Upper lobe of left lung (tissue), 6 donors: ENCODE results near the gene NR3C1. TPM values are rescaled to one million over a fixed set of nuclear protein-coding genes. Genes with fewer than 3 reads are reported as not detected.

ENCODE experiments used
- ATAC-seq, 2 donors: fragments of 200-7000 bp; cut with Tn5 transposase; one replicate each; pipeline ENCODE4 v1.9.1; 2022; ENCODE audit warnings: mild to moderate bottlenecking in 2 of 2, moderate library complexity in 2 of 2; ENCODE audit not compliant: low FRiP score in 2 of 2
- DNase-seq, 2 donors: peaks; one replicate each; pipeline ENCODE4 v3.0.0-alpha.2; 2019 to 2020
- H3K27ac ChIP-seq, 4 donors: fragments of 200-600 bp; sonication (generic); one replicate each; pipeline ENCODE4 v1.5.1; 2016 to 2019
- H3K27me3 ChIP-seq, 4 donors: fragments of 200-600 bp; sonication (generic); one replicate each; pipeline ENCODE4 v1.5.1; 2017 to 2019
- H3K36me3 ChIP-seq, 4 donors: fragments of 200-600 bp; sonication (generic); one replicate each; pipeline ENCODE4 v1.5.1; 2016 to 2019
- H3K4me1 ChIP-seq, 4 donors: fragments of 200-600 bp; sonication (generic); one replicate each; pipeline ENCODE4 v1.5.1; 2018 to 2019
- H3K4me3 ChIP-seq, 4 donors: fragments of 200-600 bp; sonication (generic); one replicate each; pipeline ENCODE4 v1.5.1; 2017 to 2019; ENCODE audit warnings: mild to moderate bottlenecking in 2 of 4, moderate library complexity in 1 of 4
- H3K9me3 ChIP-seq, 4 donors: fragments of 200-600 bp; sonication (generic); one replicate each; pipeline ENCODE4 v1.5.1; 2018 to 2019
- EP300 ChIP-seq, 4 donors: sonication (generic); formaldehyde crosslinking; IDR thresholded peaks; one replicate each; pipeline ENCODE4 v1.5.1; 2017; ENCODE audit warnings: antibody characterized with exemption in 4 of 4, control low read depth in 2 of 4
- POLR2A ChIP-seq, 4 donors: fragments of 450-650 bp; IDR thresholded peaks; one replicate each; pipeline ENCODE4 v1.5.1; 2016 to 2017; ENCODE audit warnings: antibody characterized with exemption in 4 of 4, mild to moderate bottlenecking in 2 of 4
- POLR2AphosphoS5 ChIP-seq, 2 donors: sonication (generic); formaldehyde crosslinking; IDR thresholded peaks; one replicate each; pipeline ENCODE4 v1.5.1; 2017; ENCODE audit warnings: antibody characterized with exemption in 2 of 2
- WGBS, 2 donors: methylation state at CpG; one replicate each; pipeline ENCODE4 v1.1.5; 2017 to 2018; 5-methylcytosine and 5-hydroxymethylcytosine counted together
- total RNA-seq, 6 donors: library from RNA; depleted of rRNA in 4 of 6; stranded (reverse); fragments of >200 nt in 4 of 6; gene quantifications; one replicate each; pipeline versions ENCODE4 v1.1.0 to v1.2.1, GENCODE V29; 2016 to 2021
- TF ChIP-seq, protein P1 (sequence below), 6 experiments: fragments of 450-650 bp in 4 of 6; fragments of 200-600 bp in 2 of 6; sonication (generic) in 2 of 6; IDR thresholded peaks; one replicate each; pipeline ENCODE4 v1.5.1; 2016 to 2019; ENCODE audit warnings: antibody characterized with exemption in 6 of 6
- donor health status: DM: no; HTN: no; CAD: no; lungs with moderate emphysema.
- donor health status: DM: no; HTN: yes; CAD: no; lungs with severe emphysema.

Gene NR3C1
- total RNA-seq, 6 donors from 2014 or later = 44.5 to 101 (median 72.7) TPM

DNA sequence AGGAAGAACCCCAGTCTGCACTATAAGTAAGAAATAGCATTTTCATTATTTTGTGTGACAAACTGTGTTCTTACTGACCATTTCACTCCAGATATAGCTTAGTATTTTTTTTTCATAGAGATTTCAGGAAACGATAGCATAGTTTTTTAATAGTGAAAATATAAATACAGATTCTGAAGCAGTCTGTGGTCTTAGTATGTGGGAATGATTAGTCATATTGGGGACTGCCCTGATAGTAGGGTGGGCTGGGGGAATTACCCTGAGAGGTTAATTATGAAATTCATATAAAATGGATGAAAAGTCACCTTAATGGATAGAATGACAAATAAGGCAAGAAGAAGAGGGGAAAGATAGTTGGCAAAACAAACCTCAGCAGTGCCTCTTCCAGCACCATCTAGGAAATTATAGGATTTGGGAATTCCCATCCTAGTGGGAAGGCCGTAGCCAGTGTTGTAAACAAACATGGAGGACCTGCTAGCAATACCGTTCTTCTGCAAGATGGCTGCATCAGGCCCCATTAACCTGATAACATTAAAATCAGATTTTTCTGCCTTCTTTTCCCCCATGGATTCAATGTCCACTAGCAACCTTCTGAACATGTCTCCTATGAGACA lies 23.7 kb upstream of the NR3C1 start:
- Histone ChIP-seq H3K27ac (no peak overlapping the region), H3K36me3 (no peaks in the 10 kb centered on the region), H3K27me3 (no peaks in the 10 kb centered on the region), H3K4me1 (no peaks in the 10 kb centered on the region), H3K9me3 (no peaks in the 10 kb centered on the region), H3K4me3 (no peak overlapping the region)
- ATAC-seq = no peak
- TF ChIP-seq POLR2AphosphoS5 (IDR thresholded peaks at IDR 0.05) = no peak
- no peak for TF ChIP-seq EP300 (IDR thresholded peaks at IDR 0.05)
- TF ChIP-seq, protein P1, sequence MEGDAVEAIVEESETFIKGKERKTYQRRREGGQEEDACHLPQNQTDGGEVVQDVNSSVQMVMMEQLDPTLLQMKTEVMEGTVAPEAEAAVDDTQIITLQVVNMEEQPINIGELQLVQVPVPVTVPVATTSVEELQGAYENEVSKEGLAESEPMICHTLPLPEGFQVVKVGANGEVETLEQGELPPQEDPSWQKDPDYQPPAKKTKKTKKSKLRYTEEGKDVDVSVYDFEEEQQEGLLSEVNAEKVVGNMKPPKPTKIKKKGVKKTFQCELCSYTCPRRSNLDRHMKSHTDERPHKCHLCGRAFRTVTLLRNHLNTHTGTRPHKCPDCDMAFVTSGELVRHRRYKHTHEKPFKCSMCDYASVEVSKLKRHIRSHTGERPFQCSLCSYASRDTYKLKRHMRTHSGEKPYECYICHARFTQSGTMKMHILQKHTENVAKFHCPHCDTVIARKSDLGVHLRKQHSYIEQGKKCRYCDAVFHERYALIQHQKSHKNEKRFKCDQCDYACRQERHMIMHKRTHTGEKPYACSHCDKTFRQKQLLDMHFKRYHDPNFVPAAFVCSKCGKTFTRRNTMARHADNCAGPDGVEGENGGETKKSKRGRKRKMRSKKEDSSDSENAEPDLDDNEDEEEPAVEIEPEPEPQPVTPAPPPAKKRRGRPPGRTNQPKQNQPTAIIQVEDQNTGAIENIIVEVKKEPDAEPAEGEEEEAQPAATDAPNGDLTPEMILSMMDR (IDR thresholded peaks at IDR 0.05) = no peak
- TF ChIP-seq POLR2A (IDR thresholded peaks at IDR 0.05) = no peak
- 90% methylated on average over 3 of the region's 3 CpGs for WGBS, 2 donors
- DNase-seq = no peak

DNA sequence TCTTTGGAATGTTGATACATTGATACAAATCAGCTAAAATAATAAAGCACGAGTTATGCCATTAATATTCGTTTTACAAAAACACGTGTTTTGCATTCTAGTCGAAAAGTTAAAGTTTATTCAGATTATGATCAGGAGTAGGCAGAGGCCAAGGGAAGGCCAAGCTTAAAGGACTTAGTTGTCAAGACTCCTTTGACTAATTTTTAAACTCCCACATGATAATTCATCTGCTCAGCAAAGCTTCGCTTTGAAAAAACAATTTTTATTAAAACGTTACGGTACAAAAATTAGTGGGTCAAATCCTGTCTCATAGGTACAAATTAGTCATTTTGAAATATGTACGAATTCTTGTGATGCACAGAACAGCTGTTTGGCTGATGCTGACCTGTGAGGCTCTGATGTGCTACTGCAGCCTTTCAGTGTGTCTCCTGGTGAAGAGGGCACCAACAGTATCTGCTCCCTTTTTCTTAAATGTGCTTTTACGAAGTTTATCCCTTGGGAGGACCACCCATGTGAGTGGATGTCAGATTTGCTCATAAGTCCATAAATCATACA lies 23.0 kb upstream of the NR3C1 start:
- Histone ChIP-seq H3K4me1 (no peaks in the 10 kb centered on the region), H3K4me3 (no peak overlapping the region), H3K27me3 (no peaks in the 10 kb centered on the region), H3K36me3 (no peaks in the 10 kb centered on the region), H3K9me3 (no peaks in the 10 kb centered on the region), H3K27ac (no peak overlapping the region)
- WGBS, 2 donors = 83 to 85% methylated on average over 9 of the region's 9 CpGs
- TF ChIP-seq, protein P1 (IDR thresholded peaks at IDR 0.05) = no peak
- TF ChIP-seq POLR2AphosphoS5 (IDR thresholded peaks at IDR 0.05) (no peak), POLR2A (IDR thresholded peaks at IDR 0.05) (no peak), EP300 (IDR thresholded peaks at IDR 0.05) (no peak)
- no peak for DNase-seq
- ATAC-seq = no peak

DNA sequence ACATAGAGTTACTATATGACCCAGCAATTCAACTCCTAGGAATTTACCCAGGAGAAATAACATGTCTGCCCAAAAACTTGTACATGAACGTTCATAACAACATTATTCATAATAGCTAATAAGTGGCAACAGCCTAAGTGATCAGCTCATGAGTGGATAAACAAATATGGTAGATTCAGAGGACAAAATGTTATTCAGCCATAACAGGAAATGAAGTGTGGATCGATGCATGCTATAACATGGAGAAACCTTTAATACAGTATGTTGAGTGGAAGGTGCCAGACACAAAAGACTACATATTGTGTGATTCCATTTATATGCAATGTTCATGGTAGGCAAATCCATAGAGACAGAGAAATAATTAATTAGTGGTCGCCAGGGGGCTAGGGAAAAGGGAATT lies 22.3 kb upstream of the NR3C1 start:
- TF ChIP-seq POLR2A (IDR thresholded peaks at IDR 0.05) (no peak), EP300 (IDR thresholded peaks at IDR 0.05) (no peak), POLR2AphosphoS5 (IDR thresholded peaks at IDR 0.05) (no peak)
- TF ChIP-seq, protein P1 (IDR thresholded peaks at IDR 0.05) = no peak
- no peak for ATAC-seq
- Histone ChIP-seq H3K4me3 (no peak overlapping the region), H3K36me3 (no peaks in the 10 kb centered on the region), H3K27ac (no peak overlapping the region), H3K27me3 (no peaks in the 10 kb centered on the region), H3K9me3 (no peaks in the 10 kb centered on the region), H3K4me1 (no peaks in the 10 kb centered on the region)
- WGBS, 2 donors = 80 to 84% methylated on average over 3 of the region's 3 CpGs
- DNase-seq = no peak

DNA sequence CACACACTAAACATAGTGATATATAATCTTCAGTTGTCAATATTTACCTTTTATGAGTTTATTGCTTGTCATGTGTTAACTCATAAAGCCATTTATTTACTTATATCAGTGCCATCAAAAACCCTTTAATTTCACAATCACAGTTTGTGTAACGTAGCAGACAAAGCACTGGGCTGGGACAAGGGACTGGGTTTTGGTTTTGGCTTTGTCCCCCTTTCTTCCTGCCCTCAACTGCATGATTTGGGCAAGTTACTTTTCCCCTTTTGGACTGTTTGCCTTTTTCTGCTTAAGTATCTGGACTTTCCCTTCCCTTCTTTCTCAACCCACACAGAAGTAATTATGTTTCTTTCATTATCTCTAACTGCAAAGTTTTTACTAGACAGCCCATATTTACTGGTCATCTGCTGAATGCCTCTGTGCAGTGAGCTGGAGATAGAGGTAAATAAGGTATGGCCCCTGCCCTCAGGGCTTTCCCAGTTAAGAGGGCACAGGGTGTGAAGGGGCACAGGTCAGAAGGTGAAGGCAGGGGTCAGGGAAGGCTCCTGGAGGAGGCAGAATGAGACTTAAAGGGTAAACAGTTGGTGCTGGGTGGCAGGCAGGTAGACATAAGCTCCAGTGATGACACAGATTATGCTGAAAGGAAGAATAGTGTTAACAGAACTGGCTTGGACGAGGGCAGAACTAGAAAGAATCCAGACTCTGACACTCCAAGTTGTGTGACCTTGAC lies 14.8 kb upstream of the NR3C1 start:
- ATAC-seq (no peak), DNase-seq (no peak)
- no peak overlapping the region for H3K4me3 ChIP-seq
- no peaks in the 10 kb centered on the region for H3K27me3 ChIP-seq
- no peaks in the 10 kb centered on the region for H3K9me3 ChIP-seq
- WGBS, 2 donors = 26 to 35% methylated on average over 2 of the region's 2 CpGs
- H3K4me1 ChIP-seq = peaks cover 0 to 8% (median 3%) of the 10 kb centered on the region in 4 donors
- H3K27ac ChIP-seq = no peak overlapping the region
- TF ChIP-seq POLR2A (IDR thresholded peaks at IDR 0.05) (no peak), EP300 (IDR thresholded peaks at IDR 0.05) (no peak), POLR2AphosphoS5 (IDR thresholded peaks at IDR 0.05) (no peak)
- TF ChIP-seq, protein P1 (IDR thresholded peaks at IDR 0.05) = no peak
- no peaks in the 10 kb centered on the region for H3K36me3 ChIP-seq
